ENCODE data around the gene MAGEL2.
"Not testable (repeated sequence)": the region's sequence is repeated elsewhere in the genome, so short reads cannot be mapped to it uniquely, and the experiment has no call there.

Gene MAGEL2

GRCh38 chr15:23606226-23606625, 41.4 kb downstream of the MAGEL2 start:
- DNase-seq (ENCODE audit: low read depth in 3 of 3), result no peak

- no peak for DNase-seq (ENCODE audit: low read depth in 3 of 3)
These were observed 45.5 kb downstream of the MAGEL2 start for GRCh38 chr15:23602124-23602523.

- no peak for DNase-seq (ENCODE audit: low read depth in 3 of 3)
These were observed 48.6 kb downstream of the MAGEL2 start for GRCh38 chr15:23599053-23599452.

GRCh38 chr15:23597278-23597677, 50.4 kb downstream of the MAGEL2 start:
- DNase-seq (ENCODE audit: low read depth in 3 of 3), result not testable (repeated sequence)

GRCh38 chr15:23596736-23597135, 50.9 kb downstream of the MAGEL2 start:
- DNase-seq (ENCODE audit: low read depth in 3 of 3), result no peak

GRCh38 chr15:23595368-23595767, 52.3 kb downstream of the MAGEL2 start:
- no peak for DNase-seq (ENCODE audit: low read depth in 3 of 3)

GRCh38 chr15:23594252-23594770, 53.4 kb downstream of the MAGEL2 start:
- DNase-seq (ENCODE audit: low read depth in 3 of 3), result no peak

Measured in stimulated activated CD4-positive, alpha-beta T cell treated with anti-CD3 and anti-CD28 coated beads, TNF-alpha, amount 100 ng/mL, for 4 hours (primary cell).